D721Med (cell line): Measurements from ENCODE around the gene URI1.
"Not testable (repeated sequence)": the region's sequence is repeated elsewhere in the genome, so short reads cannot be mapped to it uniquely, and the experiment has no call there.

Source experiments
- DNase-seq: peaks from one replicate; pipeline ENCODE4 v3.0.0; 2011; ENCODE audit warnings: low spot score; ENCODE audit not compliant: insufficient read length
- FAIRE-seq: peaks from 2 replicates; lab custom pipeline; 2011; peaks lifted over from hg19 to GRCh38; lab: Jason Lieb, UNC
- CTCF ChIP-seq: IDR thresholded peaks from 2 replicates; pipeline ENCODE4 v1.5.1; 2012; ENCODE audit warnings: mild to moderate bottlenecking, control low read depth; ENCODE audit not compliant: insufficient read depth; ENCODE audit errors: missing control alignments

Gene URI1

GRCh38 chr19:30034321-30034720, 92.3 kb downstream of the URI1 start:
- DNase-seq (no peak), FAIRE-seq (no peak)
- no peak for TF ChIP-seq CTCF

- FAIRE-seq = no peak
- TF ChIP-seq CTCF = no peak
- DNase-seq = no peak
Measured at GRCh38 chr19:30036154-30037129, 94.4 kb downstream of the URI1 start.

GRCh38 chr19:30037835-30038234, 95.8 kb downstream of the URI1 start:
- TF ChIP-seq CTCF = no peak
- FAIRE-seq = no peak

GRCh38 chr19:30041931-30042330, 99.9 kb downstream of the URI1 start:
- not testable (repeated sequence) for DNase-seq, FAIRE-seq

More at GRCh38 chr19:30037835-30038234, 95.8 kb downstream of the URI1 start:
- no peak for DNase-seq

- FAIRE-seq = not testable (repeated sequence)
Measured at GRCh38 chr19:30043008-30043407, 101.0 kb downstream of the URI1 start.

GRCh38 chr19:30044273-30045248, 102.5 kb downstream of the URI1 start:
- no peak for DNase-seq
- no peak for FAIRE-seq
- no peak for TF ChIP-seq CTCF

More at GRCh38 chr19:30043008-30043407, 101.0 kb downstream of the URI1 start:
- not testable (repeated sequence) for DNase-seq

GRCh38 chr19:30046522-30046921, 104.5 kb downstream of the URI1 start:
- peak; percentile 54 for TF ChIP-seq CTCF
- DNase-seq (no peak), FAIRE-seq (no peak)
